Measurements from ENCODE around the gene KLHDC9.

KLHDC9 gene

GRCh38 chr1:161121834-161122233, 23.7 kb downstream of the KLHDC9 start:
- no peak for DNase-seq (ENCODE audit: low read depth)
- no peak overlapping the region for H3K4me3 ChIP-seq (ENCODE audit: low read length)

GRCh38 chr1:161122967-161123366, 24.8 kb downstream of the KLHDC9 start:
- DNase-seq (ENCODE audit: low read depth): no peak
- TF ChIP-seq CTCF (conservative IDR thresholded peaks at IDR 0.05; ENCODE audit: low read depth, low read length): no peak
- H3K4me3 ChIP-seq (ENCODE audit: low read length): no peak overlapping the region

More at GRCh38 chr1:161121834-161122233, 23.7 kb downstream of the KLHDC9 start:
- TF ChIP-seq CTCF (conservative IDR thresholded peaks at IDR 0.05; ENCODE audit: low read depth, low read length): no peak

GRCh38 chr1:161127649-161128048, 29.5 kb downstream of the KLHDC9 start:
- H3K4me3 ChIP-seq (ENCODE audit: low read length): no peak overlapping the region
- no peak for DNase-seq (ENCODE audit: low read depth)
- TF ChIP-seq CTCF (conservative IDR thresholded peaks at IDR 0.05; ENCODE audit: low read depth, low read length): no peak

- no peak overlapping the region for H3K4me3 ChIP-seq (ENCODE audit: low read length)
- no peak for TF ChIP-seq CTCF (conservative IDR thresholded peaks at IDR 0.05; ENCODE audit: low read depth, low read length)
- no peak for DNase-seq (ENCODE audit: low read depth)
These were observed 30.6 kb downstream of the KLHDC9 start for GRCh38 chr1:161128591-161129420.

GRCh38 chr1:161130266-161130665, 32.1 kb downstream of the KLHDC9 start:
- no peak for TF ChIP-seq CTCF (conservative IDR thresholded peaks at IDR 0.05; ENCODE audit: low read depth, low read length)
- no peak overlapping the region for H3K4me3 ChIP-seq (ENCODE audit: low read length)
- no peak for DNase-seq (ENCODE audit: low read depth)

GRCh38 chr1:161131523-161132409, 33.6 kb downstream of the KLHDC9 start:
- TF ChIP-seq CTCF (conservative IDR thresholded peaks at IDR 0.05; ENCODE audit: low read depth, low read length): no peak
- H3K4me3 ChIP-seq (ENCODE audit: low read length): peak overlapping the region; percentile 88
- DNase-seq (ENCODE audit: low read depth): no peak
